Hepatocyte (in vitro differentiated cells): ENCODE data around the gene TMPRSS2.

ENCODE experiments used
- EZH2 ChIP-seq: fragments of 200-600 bp; sonication (generic); IDR thresholded peaks from 2 replicates; pipeline ENCODE4 v1.6.1; 2016; ENCODE audit warnings: antibody characterized with exemption, mild to moderate bottlenecking, borderline replicate concordance
- EZH2phosphoT487 ChIP-seq: fragments of 200-600 bp; sonication (generic); IDR thresholded peaks from one replicate; pipeline ENCODE4 v1.6.1; 2018; ENCODE audit warnings: antibody characterized with exemption, mild to moderate bottlenecking, low read depth, moderate library complexity; ENCODE audit not compliant: unreplicated experiment, severe bottlenecking
- TF ChIP-seq, protein P1 (sequence below): fragments of 200-600 bp; sonication (generic); IDR thresholded peaks from 2 replicates; pipeline ENCODE4 v1.5.1; 2016; ENCODE audit warnings: antibody characterized with exemption, mild to moderate bottlenecking; ENCODE audit not compliant: poor library complexity

DNA sequence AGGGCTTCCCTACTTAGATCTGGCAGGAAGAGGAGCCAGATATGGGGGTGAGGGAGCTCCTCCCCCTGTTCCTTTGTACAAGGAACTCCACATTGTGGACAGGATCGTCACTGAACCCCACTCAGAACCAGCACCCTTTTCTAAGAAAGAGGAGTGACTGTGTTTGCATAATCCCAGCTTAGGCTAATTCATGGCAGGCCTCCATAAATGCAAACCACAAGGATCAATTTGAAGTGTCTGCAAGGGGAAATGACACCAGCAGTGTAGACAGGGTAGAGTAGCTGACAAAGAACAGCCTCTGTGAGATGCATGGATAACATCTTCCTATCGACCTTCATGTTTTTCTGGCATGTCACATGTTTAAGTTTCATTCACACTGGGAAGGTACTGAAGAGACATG, 70.2 kb downstream of the TMPRSS2 start:
- TF ChIP-seq, protein P1, sequence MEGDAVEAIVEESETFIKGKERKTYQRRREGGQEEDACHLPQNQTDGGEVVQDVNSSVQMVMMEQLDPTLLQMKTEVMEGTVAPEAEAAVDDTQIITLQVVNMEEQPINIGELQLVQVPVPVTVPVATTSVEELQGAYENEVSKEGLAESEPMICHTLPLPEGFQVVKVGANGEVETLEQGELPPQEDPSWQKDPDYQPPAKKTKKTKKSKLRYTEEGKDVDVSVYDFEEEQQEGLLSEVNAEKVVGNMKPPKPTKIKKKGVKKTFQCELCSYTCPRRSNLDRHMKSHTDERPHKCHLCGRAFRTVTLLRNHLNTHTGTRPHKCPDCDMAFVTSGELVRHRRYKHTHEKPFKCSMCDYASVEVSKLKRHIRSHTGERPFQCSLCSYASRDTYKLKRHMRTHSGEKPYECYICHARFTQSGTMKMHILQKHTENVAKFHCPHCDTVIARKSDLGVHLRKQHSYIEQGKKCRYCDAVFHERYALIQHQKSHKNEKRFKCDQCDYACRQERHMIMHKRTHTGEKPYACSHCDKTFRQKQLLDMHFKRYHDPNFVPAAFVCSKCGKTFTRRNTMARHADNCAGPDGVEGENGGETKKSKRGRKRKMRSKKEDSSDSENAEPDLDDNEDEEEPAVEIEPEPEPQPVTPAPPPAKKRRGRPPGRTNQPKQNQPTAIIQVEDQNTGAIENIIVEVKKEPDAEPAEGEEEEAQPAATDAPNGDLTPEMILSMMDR: no peak
- TF ChIP-seq EZH2 (no peak), EZH2phosphoT487 (no peak)
